ENCODE measurements around the gene ADAMTS10. TPM values are rescaled to one million over a fixed set of nuclear protein-coding genes. Genes with fewer than 3 reads are reported as not detected.

Gene ADAMTS10
- total RNA-seq, 1 donor from 2014 or later: 29.4 TPM

DNA sequence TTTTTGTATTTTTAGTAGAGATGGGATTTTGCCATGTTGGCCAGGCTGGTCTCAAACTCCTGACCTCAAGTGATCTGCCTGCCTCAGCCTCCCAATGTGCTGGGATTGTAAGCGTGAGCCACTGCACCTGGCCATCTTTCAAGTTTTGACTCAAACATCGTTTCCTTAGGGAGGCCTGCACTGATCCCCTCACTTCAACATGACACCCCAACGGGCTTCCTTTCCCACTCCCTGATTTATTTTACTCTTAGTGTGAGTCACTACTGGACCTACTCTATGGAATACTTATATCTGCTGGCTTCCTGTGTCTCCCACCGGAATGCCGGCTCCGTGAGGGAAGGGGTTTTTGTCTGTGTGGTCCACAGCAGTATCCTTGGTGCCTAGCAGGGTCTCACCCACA lies 4.5 kb upstream of the ADAMTS10 start:
- TF ChIP-seq, protein P1, sequence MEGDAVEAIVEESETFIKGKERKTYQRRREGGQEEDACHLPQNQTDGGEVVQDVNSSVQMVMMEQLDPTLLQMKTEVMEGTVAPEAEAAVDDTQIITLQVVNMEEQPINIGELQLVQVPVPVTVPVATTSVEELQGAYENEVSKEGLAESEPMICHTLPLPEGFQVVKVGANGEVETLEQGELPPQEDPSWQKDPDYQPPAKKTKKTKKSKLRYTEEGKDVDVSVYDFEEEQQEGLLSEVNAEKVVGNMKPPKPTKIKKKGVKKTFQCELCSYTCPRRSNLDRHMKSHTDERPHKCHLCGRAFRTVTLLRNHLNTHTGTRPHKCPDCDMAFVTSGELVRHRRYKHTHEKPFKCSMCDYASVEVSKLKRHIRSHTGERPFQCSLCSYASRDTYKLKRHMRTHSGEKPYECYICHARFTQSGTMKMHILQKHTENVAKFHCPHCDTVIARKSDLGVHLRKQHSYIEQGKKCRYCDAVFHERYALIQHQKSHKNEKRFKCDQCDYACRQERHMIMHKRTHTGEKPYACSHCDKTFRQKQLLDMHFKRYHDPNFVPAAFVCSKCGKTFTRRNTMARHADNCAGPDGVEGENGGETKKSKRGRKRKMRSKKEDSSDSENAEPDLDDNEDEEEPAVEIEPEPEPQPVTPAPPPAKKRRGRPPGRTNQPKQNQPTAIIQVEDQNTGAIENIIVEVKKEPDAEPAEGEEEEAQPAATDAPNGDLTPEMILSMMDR (IDR thresholded peaks at IDR 0.05): no peak
- Histone ChIP-seq H3K36me3 (no peaks in the 10 kb centered on the region), H3K27me3 (no peaks in the 10 kb centered on the region), H3K27ac (no peak overlapping the region), H3K9me3 (no peaks in the 10 kb centered on the region), H3K4me3 (no peak overlapping the region), H3K4me1 (no peaks in the 10 kb centered on the region)
- intact Hi-C loops (cut with DNase I): no loop called here
- DNase-seq (no peak), ATAC-seq (no peak)

DNA sequence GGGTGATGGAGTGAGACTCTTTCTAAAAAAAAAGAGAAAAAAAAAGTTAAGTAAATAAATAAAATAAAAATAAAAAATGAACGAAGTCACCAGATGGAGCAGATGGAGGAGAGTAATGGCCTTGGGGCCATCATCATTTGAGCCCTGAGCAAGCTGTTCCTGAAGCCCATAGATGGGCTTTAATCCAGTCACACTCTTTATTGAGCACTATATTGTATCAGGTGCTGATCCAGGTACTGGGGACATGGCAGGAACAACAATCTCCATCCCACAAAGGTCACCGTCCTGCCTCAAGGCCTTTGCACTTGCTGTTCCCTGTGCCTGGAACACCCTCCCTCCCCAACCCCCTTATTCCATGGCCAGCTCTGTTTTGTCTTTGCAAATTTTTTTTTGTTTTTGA lies 3.9 kb upstream of the ADAMTS10 start:
- ATAC-seq: no peak
- Histone ChIP-seq H3K36me3 (no peaks in the 10 kb centered on the region), H3K9me3 (no peaks in the 10 kb centered on the region), H3K27me3 (no peaks in the 10 kb centered on the region), H3K27ac (no peak overlapping the region), H3K4me3 (no peak overlapping the region), H3K4me1 (no peaks in the 10 kb centered on the region)
- TF ChIP-seq, protein P1 (IDR thresholded peaks at IDR 0.05): no peak
- intact Hi-C loops (cut with DNase I): no loop called here
- no peak for DNase-seq

DNA sequence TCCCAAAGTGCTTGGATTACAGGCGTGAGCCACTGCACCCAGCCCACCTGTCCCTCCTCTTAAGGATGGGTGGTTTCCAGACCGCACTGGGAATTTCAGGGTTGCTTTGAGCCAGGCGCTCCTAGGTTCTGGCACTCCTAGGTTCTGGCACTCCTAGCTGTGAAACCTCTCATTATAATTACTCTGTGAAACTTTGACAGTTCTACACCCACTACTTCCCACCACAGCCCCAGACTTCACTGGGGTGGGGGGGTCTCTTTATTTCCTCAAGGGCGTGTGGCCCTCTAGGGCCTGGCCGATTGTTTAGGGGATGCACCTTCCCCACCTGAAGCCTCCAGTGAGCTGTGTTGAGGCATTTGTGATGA lies 2.3 kb upstream of the ADAMTS10 start:
- H3K9me3 ChIP-seq: no peaks in the 10 kb centered on the region
- TF ChIP-seq, protein P1 (IDR thresholded peaks at IDR 0.05): no peak
- intact Hi-C loops (cut with DNase I): no loop called here
- DNase-seq (no peak), ATAC-seq (no peak)
- H3K4me3 ChIP-seq: no peak overlapping the region
- no peak overlapping the region for H3K27ac ChIP-seq
- no peaks in the 10 kb centered on the region for H3K36me3 ChIP-seq
- peaks cover 7% of the 10 kb centered on the region for H3K4me1 ChIP-seq
- H3K27me3 ChIP-seq: no peaks in the 10 kb centered on the region

DNA sequence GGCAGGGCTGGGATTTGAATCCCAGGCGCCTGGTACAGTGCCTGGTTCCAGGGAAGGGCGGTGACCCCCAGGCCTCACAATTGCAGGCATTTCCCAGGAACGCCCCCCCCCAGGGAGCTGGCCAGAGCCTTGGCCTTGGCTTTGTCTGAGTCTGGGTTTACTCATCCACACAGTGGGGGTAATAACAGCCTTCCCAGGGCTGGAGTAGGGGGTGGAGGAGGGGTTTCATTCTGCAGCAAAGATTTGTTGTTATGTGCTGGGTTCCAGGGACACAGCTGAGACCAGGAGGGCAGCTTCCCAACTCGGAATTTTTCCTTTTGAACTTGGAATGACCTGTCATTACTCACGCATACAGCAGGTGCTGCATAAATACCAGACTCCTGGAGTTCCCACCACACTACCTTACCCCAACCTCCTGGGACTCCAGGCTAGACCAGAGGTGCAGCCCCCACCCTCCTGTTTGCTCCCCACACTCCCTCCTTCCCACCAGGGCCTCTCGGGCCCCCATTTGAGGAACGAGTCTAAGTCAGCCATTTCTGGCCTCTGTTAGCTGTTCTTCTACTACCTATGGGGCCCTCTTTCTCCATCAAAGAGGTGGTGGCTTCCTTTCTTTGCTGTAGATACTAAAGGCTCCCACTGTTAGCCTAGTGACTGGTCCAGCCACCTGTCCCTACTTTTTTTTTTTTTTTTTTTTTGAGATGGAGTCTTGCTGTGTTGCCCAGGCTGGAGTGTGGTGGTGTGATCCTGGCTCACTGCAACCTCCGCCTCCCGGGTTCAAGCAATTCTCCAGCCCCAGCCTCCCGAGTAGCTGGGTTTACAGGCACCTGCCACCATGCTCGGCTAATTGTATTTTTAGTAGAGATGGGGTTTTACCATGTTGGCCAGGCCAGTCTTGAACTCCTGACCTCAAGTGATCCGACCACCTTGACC lies 1.6 kb upstream of the ADAMTS10 start:
- H3K4me1 ChIP-seq: peaks cover 7% of the 10 kb centered on the region
- no peaks in the 10 kb centered on the region for H3K36me3 ChIP-seq
- H3K27me3 ChIP-seq: no peaks in the 10 kb centered on the region
- no peak overlapping the region for H3K4me3 ChIP-seq
- intact Hi-C loops (cut with DNase I): no loop called here
- H3K27ac ChIP-seq: no peak overlapping the region
- no peaks in the 10 kb centered on the region for H3K9me3 ChIP-seq
- ATAC-seq (no peak), DNase-seq (no peak)
- TF ChIP-seq, protein P1 (IDR thresholded peaks at IDR 0.05): no peak

DNA sequence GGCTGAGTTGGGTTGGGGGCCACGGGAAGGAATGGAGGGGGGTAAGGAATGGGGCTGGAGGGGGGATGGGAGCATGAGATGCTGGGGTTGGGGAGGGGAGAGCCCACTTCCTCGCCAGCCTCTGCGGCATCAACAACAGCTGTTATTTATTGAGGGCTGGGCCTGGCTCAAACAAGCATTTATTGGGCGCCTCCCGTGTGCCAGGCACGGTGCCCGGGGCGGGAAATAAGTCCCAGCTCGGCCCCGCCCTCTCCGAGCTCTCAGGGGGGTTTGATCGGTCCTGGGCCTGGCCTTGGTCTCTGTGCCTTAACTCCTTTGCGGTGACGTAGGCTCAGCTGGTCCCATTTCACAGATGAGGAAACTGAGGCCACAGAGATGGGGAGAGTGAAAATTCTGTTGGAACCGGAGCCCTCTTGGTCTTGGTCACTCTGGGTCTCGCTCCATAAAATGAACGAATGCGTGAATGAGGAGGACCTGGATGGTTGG lies 919 bp upstream of the ADAMTS10 start:
- H3K4me3 ChIP-seq: no peak overlapping the region
- no peak for ATAC-seq
- DNase-seq: no peak
- H3K4me1 ChIP-seq: peaks cover 7% of the 10 kb centered on the region
- no peaks in the 10 kb centered on the region for H3K36me3 ChIP-seq
- TF ChIP-seq, protein P1 (IDR thresholded peaks at IDR 0.05): no peak
- intact Hi-C loops (cut with DNase I): no loop called here
- H3K9me3 ChIP-seq: no peaks in the 10 kb centered on the region
- H3K27me3 ChIP-seq: no peaks in the 10 kb centered on the region
- H3K27ac ChIP-seq: no peak overlapping the region

All from upper lobe of right lung (tissue), 1 donor.